OCI-LY7 (cell line): ENCODE measurements around the gene USPL1.

Experiments
- EZH2phosphoT487 ChIP-seq: fragments of 200-600 bp; sonication (generic); IDR thresholded peaks from 2 replicates; pipeline ENCODE4 v1.6.1; 2018; ENCODE audit warnings: low read depth, borderline replicate concordance, mild to moderate bottlenecking, mixed run types, antibody characterized with exemption, low read length, moderate library complexity, mixed read lengths
- TF ChIP-seq, protein P1 (sequence below): fragments of 200-600 bp; sonication (generic); conservative IDR thresholded peaks from 2 replicates; pipeline ENCODE4 v1.5.1; 2014; ENCODE audit warnings: mild to moderate bottlenecking, antibody characterized with exemption, low read length, moderate library complexity, mixed read lengths

DNA sequence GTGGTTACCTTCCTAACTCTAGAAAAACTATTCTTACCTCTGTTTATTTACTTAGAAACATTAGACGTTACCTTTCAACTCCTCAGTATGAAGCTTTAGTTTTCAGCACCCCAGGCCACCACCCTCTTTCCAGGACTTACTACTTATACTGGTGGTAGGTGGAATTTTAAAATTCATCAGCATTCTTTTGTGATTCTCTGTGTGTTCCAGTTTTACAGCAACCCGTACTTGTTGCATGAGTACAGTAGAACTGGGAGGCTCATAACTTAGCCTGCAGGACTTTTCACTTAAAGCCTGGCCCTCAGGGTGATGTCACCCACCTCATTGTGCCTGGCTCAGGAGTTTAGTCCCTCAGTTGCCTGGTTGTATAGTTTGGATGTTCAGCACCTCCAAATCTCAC lies 68.3 kb downstream of the USPL1 start:
- TF ChIP-seq, protein P1, sequence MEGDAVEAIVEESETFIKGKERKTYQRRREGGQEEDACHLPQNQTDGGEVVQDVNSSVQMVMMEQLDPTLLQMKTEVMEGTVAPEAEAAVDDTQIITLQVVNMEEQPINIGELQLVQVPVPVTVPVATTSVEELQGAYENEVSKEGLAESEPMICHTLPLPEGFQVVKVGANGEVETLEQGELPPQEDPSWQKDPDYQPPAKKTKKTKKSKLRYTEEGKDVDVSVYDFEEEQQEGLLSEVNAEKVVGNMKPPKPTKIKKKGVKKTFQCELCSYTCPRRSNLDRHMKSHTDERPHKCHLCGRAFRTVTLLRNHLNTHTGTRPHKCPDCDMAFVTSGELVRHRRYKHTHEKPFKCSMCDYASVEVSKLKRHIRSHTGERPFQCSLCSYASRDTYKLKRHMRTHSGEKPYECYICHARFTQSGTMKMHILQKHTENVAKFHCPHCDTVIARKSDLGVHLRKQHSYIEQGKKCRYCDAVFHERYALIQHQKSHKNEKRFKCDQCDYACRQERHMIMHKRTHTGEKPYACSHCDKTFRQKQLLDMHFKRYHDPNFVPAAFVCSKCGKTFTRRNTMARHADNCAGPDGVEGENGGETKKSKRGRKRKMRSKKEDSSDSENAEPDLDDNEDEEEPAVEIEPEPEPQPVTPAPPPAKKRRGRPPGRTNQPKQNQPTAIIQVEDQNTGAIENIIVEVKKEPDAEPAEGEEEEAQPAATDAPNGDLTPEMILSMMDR: no peak
- TF ChIP-seq EZH2phosphoT487: no peak
